Peyer's patch (tissue), 4 donors: ENCODE data around the gene CPNE2. TPM values are rescaled to one million over a fixed set of nuclear protein-coding genes. Genes with fewer than 3 reads are reported as not detected.
A peak's percentile ranks its signal among the peaks of the same experiment; 100 is the strongest.

Experiments used
- DNase-seq, 3 donors: peaks; one replicate each; pipeline ENCODE4 v3.0.0-alpha.2; 2017 to 2019
- H3K27ac ChIP-seq, 4 donors: fragments of 200-600 bp; sonication (generic); one replicate each; pipeline ENCODE4 v1.5.1; 2016 to 2019
- H3K27me3 ChIP-seq, 2 donors: fragments of 200-600 bp; sonication (generic); one replicate each; pipeline ENCODE4 v1.5.1; 2019
- H3K36me3 ChIP-seq, 3 donors: fragments of 200-600 bp; sonication (generic); one replicate each; pipeline ENCODE4 v1.5.1; 2016 to 2019
- H3K4me1 ChIP-seq, 4 donors: fragments of 200-600 bp; sonication (generic); one replicate each; pipeline ENCODE4 v1.5.1; 2016 to 2019
- H3K4me3 ChIP-seq, 4 donors: fragments of 200-600 bp; sonication (generic); 1 replicate in 3 of 4; 2 replicates in 1 of 4; pipeline ENCODE4 v1.5.1; 2016 to 2019; ENCODE audit warnings: mild to moderate bottlenecking in 1 of 4
- H3K9me3 ChIP-seq, 4 donors: fragments of 200-600 bp; sonication (generic); one replicate each; pipeline ENCODE4 v1.5.1; 2016 to 2019; ENCODE audit warnings: mild to moderate bottlenecking in 1 of 4
- POLR2A ChIP-seq, 2 donors: fragments of 450-650 bp; IDR thresholded peaks; one replicate each; pipeline ENCODE4 v1.5.1; 2017; ENCODE audit warnings: antibody characterized with exemption in 2 of 2, mild to moderate bottlenecking in 2 of 2, moderate library complexity in 2 of 2
- total RNA-seq, 4 donors: library from RNA; depleted of rRNA; stranded (reverse); fragments of >200 nt; gene quantifications; one replicate each; pipeline ENCODE4 v1.1.0, GENCODE V29; 2016
- TF ChIP-seq, protein P1 (sequence below), 6 experiments: fragments of 450-650 bp in 4 of 6; fragments of 200-600 bp in 2 of 6; sonication (generic) in 1 of 6; IDR thresholded peaks; one replicate each; pipeline ENCODE4 v1.5.1; 2017 to 2019; ENCODE audit warnings: antibody characterized with exemption in 6 of 6, mild to moderate bottlenecking in 3 of 6, moderate library complexity in 1 of 6

The CPNE2 gene
- total RNA-seq, 4 donors from 2014 or later, result 26.4 to 73.9 (median 64.8) TPM

DNA sequence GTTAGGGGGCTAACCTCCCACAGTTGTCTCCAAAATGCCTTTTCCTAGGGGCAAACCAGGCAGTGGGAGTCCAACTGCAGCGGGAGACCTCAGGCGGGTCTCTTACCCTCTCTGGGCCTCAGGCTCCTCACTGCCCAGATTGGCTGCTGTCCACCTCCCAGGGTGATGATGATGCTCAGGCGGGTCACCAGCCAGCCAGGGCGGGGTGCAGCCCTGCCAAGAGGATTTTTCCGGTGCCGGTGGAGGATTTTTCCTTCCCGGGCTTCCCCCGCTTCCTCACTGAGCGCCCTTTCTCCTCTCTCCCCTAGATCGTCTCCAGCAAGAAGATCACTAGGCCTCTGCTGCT lies 22.8 kb downstream of the CPNE2 start:
- H3K27ac ChIP-seq, result peak overlapping the region in 1 of 4 donors; percentile 1
- DNase-seq, result no peak
- H3K9me3 ChIP-seq, result no peaks in the 10 kb centered on the region
- peaks cover 0 to 8% (median 0%) of the 10 kb centered on the region in 4 donors for H3K4me1 ChIP-seq
- H3K4me3 ChIP-seq, result no peak overlapping the region
- peaks cover 0 to 41% (median 0%) of the 10 kb centered on the region in 3 donors for H3K36me3 ChIP-seq
- no peak for TF ChIP-seq POLR2A (IDR thresholded peaks at IDR 0.05)
- TF ChIP-seq, protein P1, sequence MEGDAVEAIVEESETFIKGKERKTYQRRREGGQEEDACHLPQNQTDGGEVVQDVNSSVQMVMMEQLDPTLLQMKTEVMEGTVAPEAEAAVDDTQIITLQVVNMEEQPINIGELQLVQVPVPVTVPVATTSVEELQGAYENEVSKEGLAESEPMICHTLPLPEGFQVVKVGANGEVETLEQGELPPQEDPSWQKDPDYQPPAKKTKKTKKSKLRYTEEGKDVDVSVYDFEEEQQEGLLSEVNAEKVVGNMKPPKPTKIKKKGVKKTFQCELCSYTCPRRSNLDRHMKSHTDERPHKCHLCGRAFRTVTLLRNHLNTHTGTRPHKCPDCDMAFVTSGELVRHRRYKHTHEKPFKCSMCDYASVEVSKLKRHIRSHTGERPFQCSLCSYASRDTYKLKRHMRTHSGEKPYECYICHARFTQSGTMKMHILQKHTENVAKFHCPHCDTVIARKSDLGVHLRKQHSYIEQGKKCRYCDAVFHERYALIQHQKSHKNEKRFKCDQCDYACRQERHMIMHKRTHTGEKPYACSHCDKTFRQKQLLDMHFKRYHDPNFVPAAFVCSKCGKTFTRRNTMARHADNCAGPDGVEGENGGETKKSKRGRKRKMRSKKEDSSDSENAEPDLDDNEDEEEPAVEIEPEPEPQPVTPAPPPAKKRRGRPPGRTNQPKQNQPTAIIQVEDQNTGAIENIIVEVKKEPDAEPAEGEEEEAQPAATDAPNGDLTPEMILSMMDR (IDR thresholded peaks at IDR 0.05), result no peak
- no peaks in the 10 kb centered on the region for H3K27me3 ChIP-seq

DNA sequence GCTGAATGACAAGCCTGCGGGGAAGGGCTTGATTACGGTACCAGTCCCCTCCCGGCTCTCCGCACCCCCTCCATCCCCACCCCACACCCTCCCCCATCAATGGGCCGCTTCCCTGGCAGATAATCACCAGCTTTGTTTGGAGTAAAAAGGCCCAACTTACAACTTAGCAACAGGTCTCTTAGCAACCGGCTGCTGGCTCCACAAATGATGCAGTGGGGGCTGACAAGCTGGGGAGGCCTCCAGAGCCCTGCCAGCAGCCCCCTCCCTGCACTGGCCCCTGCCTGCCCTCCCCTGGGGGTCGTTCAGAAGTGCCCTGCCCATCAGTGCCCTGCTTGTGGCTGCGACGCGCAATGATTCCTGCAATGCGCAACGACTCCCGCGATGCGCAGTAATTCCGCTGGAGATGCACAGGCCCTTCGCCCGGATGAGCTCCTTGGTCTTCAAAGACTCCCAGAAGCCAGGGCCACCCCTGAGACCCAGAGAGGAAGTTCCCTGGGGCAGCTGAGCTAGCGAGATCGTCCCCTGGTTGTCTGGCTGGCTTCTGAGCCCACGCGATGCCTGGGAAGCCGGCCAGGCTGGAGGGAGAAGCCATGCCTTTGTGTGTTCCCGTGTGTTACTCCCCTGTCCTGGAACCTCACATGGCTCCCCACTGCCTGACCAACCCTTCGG lies 23.3 kb downstream of the CPNE2 start:
- Histone ChIP-seq H3K27me3 (no peaks in the 10 kb centered on the region), H3K36me3 (peaks cover 0 to 46% (median 0%) of the 10 kb centered on the region in 3 donors), H3K27ac (peak overlapping the region in 1 of 4 donors; percentile 1), H3K4me1 (peaks cover 0 to 8% (median 0%) of the 10 kb centered on the region in 4 donors), H3K9me3 (no peaks in the 10 kb centered on the region), H3K4me3 (no peak overlapping the region)
- no peak for DNase-seq
- no peak for TF ChIP-seq POLR2A (IDR thresholded peaks at IDR 0.05)
- TF ChIP-seq, protein P1 (IDR thresholded peaks at IDR 0.05), result no peak

- no peak for DNase-seq
- peaks cover 0 to 53% (median 0%) of the 10 kb centered on the region in 3 donors for H3K36me3 ChIP-seq
- peaks cover 0 to 8% (median 0%) of the 10 kb centered on the region in 4 donors for H3K4me1 ChIP-seq
- H3K4me3 ChIP-seq, result no peak overlapping the region
- H3K27ac ChIP-seq, result no peak overlapping the region
- no peak for TF ChIP-seq POLR2A (IDR thresholded peaks at IDR 0.05)
- TF ChIP-seq, protein P1 (IDR thresholded peaks at IDR 0.05), result no peak
- H3K27me3 ChIP-seq, result no peaks in the 10 kb centered on the region
- H3K9me3 ChIP-seq, result no peaks in the 10 kb centered on the region
These were observed 26.2 kb downstream of the CPNE2 start for GRCh38 chr16:57118461-57119084.

DNA sequence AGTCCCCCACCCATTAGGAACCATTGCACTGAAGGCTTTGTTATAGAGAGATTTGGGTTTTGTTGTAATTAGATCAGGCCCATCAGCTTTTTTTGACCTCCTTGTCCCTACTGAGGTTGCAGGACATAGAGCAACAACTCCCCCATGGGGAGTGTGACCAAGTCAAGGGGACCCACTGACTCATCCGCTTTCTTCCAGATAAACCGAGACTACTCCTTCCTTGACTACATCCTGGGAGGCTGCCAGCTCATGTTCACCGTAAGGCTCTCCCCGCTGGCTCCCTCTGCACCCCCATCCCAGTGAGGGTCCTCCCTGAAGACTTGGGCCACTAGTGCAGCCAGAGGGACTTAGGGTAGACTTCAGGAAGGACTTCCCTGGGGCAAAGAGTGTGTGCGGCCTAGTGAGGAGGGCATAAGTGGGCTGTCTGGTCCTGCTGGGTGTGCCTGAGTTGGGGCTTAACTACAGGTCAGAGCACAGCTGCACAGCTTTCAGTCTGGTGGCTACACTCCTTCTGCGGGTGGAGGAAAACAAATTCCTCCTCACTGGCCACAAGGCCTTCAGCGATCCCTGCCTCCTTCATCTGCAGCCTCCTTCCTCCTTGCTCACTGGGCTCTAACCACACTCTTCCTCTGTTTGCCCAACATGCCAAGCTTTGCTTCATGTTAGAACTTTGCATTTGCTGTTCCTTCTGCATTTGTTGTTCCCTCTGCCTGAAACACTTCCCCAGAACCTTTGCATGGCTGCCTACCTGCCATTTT lies 31.0 kb downstream of the CPNE2 start:
- Histone ChIP-seq H3K27ac (no peak overlapping the region), H3K36me3 (peaks cover 0 to 52% (median 0%) of the 10 kb centered on the region in 3 donors), H3K4me1 (no peaks in the 10 kb centered on the region), H3K27me3 (no peaks in the 10 kb centered on the region), H3K9me3 (no peaks in the 10 kb centered on the region), H3K4me3 (no peak overlapping the region)
- TF ChIP-seq POLR2A (IDR thresholded peaks at IDR 0.05), result no peak
- TF ChIP-seq, protein P1 (IDR thresholded peaks at IDR 0.05), result no peak
- no peak for DNase-seq

DNA sequence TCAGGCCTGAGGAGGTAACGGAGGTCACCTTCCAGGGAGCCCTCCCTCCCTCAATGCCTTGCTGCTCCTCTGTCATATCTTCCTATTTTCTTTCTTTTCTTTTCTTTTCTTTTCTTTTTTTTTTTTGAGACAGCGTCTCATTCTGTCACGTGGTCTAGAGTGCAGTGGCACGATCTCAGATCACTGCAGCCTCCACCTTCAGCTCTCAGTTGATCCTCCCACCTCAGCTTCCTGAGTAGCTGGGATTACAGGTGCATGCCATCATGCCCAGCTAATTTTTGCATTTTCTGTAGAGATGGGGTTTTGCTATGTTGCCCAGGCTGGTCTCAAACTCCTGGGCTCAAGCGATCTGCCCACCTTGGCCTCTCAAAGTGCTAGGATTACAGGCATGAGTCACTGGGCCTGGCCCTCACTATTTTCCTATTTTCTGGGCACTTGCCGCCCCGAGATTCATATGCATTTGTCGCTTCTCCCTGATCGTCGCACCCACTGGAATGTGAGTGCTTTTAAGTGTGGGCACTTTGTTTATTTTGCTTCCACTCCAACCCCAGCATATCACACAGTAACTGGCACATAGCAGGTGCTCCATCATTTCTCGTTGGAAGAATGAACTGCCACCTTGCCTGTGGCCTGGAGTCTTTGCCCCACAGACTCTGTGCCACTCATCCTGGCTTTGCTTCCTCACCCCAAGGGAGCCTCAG lies 31.7 kb downstream of the CPNE2 start:
- Histone ChIP-seq H3K4me1 (no peaks in the 10 kb centered on the region), H3K9me3 (no peaks in the 10 kb centered on the region), H3K27ac (no peak overlapping the region), H3K4me3 (no peak overlapping the region), H3K36me3 (peaks cover 0 to 47% (median 0%) of the 10 kb centered on the region in 3 donors), H3K27me3 (no peaks in the 10 kb centered on the region)
- no peak for DNase-seq
- TF ChIP-seq, protein P1 (IDR thresholded peaks at IDR 0.05), result no peak
